Stimulated activated CD4-positive, alpha-beta T cell treated with anti-CD3 and anti-CD28 coated beads, Interleukin-2, amount 100 ng/mL, for 48 hours (primary cell): ENCODE data around the gene PGD.
"Not testable (repeated sequence)": the region's sequence is repeated elsewhere in the genome, so short reads cannot be mapped to it uniquely, and the experiment has no call there.

Experiments
- DNase-seq, 2 donors: peaks; one replicate each; pipeline ENCODE4 v3.0.0-alpha.2; 2020

PGD gene

DNA sequence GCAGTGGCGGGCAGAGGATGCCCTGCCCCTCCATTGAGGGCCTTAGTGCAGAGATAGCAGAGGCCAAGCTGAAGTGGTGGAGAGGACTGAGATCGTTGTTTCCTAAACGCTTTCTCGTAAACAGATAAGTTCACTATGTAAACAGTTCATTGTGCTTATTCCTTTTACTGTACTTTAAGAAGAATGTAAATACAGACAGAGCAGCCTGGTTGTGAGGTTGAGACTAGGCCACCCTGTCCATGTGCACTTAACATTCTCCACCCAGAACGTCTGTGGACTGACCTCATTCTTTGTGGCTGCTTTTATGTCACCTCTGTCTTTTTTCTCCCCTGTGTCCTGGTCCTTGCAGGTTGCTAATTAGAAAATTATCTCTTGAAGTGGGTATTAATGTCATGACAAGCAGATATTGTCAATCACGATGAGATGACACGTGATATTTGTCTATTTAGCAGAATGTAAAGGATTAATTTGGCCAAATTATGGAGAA, 39.9 kb downstream of the PGD start:
- DNase-seq, result no peak

DNA sequence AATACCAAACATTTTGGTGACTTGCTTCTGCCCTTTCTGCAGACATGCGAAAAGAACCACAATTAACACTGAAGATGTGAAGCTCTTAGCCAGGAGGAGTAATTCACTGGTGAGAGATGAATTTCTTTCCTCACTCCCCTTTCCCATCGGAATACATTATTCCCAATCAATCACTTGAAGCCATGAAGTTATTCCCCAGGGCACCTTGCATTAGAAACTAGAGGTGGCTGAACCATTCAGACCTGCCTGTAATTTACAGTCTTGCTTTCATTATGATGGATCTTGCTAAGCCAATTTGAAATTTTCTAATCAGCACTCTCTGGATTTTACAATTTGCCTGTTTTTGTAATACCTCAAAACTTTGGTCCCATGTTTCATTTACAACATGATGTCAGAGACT, 41.4 kb downstream of the PGD start:
- no peak for DNase-seq

DNA sequence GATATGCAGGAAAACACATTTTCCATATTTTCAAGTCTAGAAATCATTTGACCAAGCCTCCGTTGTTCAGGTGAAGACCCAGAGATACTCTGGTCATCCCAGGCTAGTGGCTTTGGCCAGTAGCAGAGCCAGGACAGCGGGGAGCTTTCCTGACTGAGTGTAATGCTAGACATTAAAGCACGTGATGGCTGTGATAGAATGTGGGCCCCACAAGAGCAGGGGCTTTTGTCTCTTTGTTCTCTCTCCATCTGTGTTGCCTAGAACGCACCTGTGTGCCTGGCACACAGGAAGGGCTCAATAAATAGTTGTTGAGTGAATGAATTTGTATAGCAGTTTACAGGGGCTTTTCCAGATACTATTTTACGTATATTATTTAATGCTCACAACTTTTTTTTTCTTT, 41.9 kb downstream of the PGD start:
- DNase-seq, result no peak

DNA sequence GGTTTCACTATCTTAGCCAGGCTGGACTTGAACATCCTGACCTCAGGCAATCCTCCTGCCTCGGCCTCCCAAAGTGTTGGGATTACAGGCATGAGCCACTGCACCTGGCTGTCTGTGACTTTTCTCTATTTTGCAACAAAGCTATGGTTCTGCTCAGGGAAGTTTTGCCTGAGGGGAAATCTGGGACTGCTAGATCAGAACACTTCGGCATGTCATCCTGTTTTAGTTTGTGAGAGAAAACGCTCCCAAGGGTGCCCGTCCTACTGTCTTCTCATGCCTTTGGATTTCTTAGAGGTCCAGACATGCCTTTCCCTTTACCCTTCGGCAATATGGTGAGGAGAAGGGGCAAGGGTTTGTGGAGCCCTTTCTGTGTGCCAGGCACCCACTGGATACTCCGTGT, 45.4 kb downstream of the PGD start:
- no peak for DNase-seq

DNA sequence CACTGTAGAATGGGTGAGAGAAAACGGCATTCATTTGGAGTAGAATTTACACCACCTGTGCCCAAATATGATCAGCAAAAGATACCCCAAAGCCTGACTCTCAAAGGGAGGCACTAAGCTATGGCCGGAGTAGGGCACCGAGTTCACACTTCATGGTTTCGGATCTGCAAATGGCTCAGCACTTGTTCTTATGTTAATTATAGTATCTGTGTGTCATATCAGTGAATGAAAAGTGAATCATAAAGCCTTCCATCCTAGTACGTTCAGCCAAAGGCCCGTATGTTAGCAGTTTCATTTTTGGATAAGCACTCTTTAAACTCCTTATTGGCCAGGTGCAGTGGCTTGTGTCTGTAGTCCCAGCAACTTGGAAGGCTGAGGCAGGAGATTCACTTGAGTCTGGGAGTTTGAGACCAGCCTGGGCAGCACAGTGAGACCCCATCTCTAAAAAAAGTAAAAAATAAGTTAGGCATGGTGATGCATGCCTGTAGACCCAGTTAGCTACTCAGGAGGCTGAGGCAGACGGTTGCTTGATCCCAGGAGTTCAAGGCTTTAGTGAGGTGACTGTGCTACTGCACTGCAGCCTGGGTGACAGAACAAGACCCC, 46.0 kb downstream of the PGD start:
- DNase-seq, result no peak

DNA sequence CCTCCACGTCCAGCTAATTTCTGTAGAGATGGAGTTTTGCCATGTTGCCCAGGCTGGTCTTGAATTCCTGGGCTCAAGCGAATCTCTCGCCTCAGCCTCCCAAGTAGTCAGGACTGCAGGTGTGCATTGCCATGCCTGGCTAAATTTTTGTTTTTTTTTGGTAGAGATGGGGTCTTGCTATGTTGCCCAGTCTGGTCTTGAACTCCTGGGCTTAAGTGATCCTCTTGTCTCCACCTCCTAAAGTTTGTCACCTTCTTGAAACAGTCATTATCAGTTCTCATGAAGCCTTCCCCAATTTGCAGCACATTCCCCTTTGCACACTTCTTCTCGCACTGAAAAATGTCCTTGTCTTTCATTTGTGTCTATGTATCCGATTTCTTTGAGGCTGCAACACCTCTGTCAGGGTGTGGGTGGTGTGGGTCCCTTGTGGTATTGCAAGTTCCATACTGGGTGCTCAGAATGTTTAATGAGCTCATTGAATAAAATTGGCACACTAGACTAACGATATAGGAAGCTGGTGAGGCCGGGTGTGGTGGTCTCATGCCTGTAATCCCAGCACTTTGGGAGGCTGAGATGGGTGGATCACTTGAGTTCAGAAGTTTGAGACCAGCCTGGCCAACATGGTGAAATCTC, 48.0 kb downstream of the PGD start:
- DNase-seq, result no peak

DNA sequence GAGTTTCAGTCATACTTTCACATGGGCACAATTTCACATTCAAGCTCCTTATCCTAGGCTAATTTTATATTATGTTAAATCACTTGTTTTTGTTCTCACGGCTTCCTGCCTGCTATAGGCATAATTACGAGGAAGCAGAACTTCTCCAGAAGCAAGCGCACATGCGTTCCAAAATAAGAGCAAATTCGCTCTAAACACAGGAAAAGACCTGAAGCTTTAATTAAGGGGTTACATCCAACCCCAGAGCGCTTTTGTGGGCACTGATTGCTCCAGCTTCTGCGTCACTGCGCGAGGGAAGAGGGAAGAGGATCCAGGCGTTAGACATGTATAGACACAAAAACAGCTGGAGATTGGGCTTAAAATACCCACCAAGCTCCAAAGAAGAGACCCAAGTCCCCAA, 50.9 kb downstream of the PGD start, which contains the start of gene CORT:
Gene CORT, plus strand, starts transcription at position 281 of the 400 bp plus-strand sequence. CDS start 193 bp downstream, outside the sequence.
- no peak for DNase-seq

DNA sequence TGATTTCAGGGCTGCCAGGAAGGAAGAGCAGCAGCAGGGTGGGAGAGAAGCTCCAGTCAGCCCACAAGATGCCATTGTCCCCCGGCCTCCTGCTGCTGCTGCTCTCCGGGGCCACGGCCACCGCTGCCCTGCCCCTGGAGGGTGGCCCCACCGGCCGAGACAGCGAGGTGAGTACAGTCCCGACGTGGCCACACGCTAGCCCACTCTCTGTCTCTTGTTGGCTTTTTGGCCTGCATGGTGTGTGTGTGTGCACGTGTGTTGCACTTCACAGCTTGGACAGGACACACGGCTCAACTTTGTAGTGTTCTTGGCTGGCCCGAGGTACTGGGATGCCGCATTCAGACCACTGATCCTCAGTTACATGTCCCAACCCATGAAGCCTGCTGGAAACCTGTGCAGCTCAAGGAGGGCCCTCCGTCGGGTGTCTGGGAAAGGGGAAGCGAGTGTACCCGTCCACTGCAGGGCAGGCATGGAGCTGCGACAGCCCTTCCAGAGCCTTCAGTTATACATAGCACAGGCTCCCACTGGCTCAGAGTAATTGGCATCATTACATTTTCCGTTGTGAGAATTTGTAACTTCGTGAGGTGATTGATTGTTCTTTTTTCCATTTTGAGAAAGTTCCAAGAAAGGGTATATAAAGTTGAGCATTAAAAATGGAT, 51.4 kb downstream of the PGD start:
- DNase-seq, result no peak

DNA sequence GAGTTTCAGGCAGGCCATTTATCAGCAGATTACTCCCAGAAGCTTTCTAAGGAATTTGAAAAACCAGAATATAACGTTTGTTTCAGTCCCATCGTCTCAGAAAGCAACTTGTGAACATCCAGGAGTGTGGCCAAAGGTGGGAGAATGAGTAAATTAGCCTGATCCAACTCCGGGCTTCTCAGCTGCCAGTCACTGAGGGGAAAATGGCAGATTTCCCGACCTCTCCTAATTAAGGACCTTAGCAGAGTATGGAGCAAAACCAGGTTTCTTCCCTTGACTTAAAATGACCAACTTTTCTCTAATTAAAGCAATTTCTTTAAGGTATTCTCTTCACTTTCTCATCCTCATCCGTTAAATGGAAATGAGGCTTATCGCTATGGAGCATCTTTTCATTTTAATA, 52.0 kb downstream of the PGD start:
- no peak for DNase-seq

DNA sequence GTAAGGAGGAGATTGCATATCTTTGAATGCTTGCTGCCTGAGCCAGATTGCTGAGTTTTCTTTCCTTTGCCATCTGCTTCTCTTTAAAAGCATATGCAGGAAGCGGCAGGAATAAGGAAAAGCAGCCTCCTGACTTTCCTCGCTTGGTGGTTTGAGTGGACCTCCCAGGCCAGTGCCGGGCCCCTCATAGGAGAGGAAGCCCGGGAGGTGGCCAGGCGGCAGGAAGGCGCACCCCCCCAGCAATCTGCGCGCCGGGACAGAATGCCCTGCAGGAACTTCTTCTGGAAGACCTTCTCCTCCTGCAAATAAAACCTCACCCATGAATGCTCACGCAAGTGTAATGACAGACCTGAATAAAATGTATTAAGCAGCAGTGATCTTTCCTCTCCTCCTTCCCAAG, 52.4 kb downstream of the PGD start:
- DNase-seq, result no peak

DNA sequence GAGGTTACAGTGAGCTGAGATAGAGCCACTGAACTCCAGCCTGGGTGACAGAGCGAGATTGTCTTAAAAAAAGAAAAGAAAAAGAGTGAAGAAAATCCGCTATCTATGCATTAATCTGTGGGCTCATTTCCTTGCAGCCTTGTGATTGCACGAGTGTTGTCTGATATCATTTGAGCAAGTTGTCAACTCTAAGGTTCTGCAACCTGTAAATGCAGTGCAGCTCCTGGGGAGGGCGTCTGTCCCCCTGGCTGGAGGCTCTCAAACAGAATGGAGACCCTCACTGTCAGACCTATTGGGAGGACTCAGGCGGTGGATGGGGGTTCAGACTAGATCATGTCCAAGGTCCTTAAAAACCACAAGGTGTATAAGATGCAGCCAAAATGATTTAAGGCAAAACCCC, 57.2 kb downstream of the PGD start:
- DNase-seq, result no peak

DNA sequence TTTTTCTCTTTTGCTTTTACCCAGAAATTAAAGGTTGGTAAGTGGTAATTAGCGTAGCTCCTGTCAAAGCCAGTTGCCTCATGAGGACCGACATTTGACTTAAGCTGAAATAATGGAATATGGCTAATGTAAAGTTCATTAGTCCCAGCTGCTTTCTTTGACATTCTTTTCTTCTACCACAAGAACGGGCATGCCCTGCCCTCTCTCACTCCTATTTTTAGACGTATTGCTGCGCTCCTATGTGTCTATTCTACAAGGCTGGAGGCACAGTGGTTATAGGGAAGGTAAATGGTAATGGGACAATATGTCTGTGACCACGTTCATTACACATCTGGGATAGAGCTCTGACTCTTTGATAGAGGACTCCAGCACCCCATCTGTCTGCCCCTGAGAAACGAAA, 57.8 kb downstream of the PGD start:
- no peak for DNase-seq

DNA sequence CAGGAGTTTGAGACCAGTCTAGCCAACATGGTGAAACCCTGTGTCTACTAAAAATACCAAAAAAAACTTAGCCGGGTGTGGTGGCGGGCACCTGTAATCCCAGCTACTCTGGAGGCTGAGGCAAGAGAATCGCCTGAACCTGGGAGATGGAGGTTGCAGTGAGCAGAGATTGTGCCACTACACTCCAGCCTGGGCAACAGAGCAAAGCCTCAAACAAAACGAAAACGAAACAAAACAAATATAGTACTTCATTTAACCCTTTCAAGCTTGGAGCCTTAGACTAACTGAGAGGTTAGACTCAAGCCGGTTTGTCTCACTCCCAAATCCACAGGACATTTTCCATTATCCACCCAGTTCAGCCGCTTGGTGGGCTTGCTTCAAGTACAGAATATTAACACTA, 58.6 kb downstream of the PGD start:
- not testable (repeated sequence) for DNase-seq

DNA sequence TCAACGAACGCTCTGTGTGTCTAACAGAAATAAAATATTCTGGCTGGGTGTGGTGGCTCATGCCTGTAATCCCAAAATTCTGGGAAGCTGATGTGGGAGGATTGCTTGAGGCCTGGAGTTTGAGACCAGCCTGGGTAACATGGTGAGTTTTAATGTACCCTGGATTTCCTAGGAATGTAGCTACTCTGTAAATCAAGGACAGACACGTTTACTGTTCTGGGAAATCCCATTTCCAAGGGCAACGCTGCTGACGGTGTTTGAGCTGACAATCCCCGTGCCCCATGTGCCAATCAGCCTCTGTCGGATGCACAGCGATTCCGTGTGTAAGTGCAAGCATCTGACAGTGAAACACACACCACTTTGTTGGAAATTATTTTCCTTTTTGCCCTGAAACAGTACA, 59.0 kb downstream of the PGD start:
- no peak for DNase-seq

DNA sequence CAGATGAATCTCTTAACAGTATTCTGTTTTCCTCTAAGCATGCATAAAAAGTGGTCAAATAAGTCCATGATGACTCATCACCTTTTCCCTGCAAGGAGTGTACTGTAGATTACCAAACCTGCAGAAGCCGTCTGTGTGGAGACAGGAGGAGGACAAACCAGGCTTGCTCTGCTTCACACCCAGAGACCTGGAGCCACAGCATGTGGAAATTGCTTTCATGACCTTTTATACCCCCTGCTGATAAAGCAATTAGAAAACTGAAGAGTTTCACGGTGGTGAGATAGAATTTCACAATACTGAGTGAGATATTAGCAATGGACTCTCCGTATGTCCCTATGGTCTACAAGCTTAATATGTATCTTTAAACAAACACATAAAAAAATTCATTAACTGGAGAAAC, 60.3 kb downstream of the PGD start:
- DNase-seq, result no peak

DNA sequence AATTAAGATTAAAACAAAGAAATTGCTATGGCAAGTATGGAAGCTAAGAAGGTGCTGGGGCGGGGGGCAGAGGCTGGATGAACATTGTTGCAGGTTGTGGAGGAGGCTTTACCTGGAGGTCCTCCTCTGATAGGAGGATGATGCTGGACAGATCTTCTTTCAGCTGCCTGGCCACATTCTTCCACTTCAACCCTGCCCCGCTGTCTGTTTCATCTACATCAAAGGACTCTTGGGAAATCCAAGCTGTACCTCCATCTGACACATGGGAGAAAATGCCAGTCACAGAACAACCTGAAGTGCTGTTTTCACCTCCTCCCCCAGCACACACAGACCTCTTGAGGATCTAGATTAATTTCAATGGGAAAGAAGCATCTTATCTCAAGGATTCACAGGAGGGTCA, 68.2 kb downstream of the PGD start:
- no peak for DNase-seq

DNA sequence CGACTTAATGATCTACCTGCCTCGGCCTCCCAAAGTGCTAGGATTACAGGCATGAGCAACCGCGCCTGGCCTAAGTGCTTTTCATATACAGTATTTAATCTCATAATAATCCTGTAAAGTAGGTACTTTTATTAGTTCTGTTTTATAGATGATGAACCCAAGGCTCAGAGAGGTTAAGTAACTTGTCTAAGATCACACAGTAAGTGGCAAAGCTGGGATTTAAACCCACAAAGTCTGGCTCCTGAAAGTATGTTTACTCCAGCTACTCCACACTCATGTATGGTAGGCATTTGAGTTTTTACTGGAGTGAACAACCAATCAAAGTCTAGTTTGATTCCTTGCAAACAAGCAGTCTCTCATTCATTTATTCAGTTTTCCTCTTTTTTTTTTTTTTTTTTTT, 71.2 kb downstream of the PGD start:
- DNase-seq, result no peak
